HG02571 (cell line): ENCODE measurements around the gene PPP1R1B.

ENCODE experiments used
- ATAC-seq: cut with Tn5 transposase; IDR thresholded peaks from one replicate; pipeline ENCODE4 v1.9.1; 2021; ENCODE audit warnings: mild to moderate bottlenecking, moderate library complexity; ENCODE audit not compliant: unreplicated experiment

The PPP1R1B gene

GRCh38 chr17:39614545-39615157 is 12.1 kb upstream of the PPP1R1B start:
- no peak for ATAC-seq

GRCh38 chr17:39615434-39615833 is 11.3 kb upstream of the PPP1R1B start:
- no peak for ATAC-seq

GRCh38 chr17:39617100-39617445 is 9.7 kb upstream of the PPP1R1B start:
- ATAC-seq: no peak

GRCh38 chr17:39617446-39618245 is 9.1 kb upstream of the PPP1R1B start:
- no peak for ATAC-seq

- no peak for ATAC-seq
Observed at GRCh38 chr17:39618246-39618913, 8.4 kb upstream of the PPP1R1B start.

GRCh38 chr17:39618956-39619785 is 7.6 kb upstream of the PPP1R1B start:
- ATAC-seq: no peak

GRCh38 chr17:39619786-39620101 is 7.0 kb upstream of the PPP1R1B start:
- ATAC-seq: no peak

- no peak for ATAC-seq
Observed at GRCh38 chr17:39621523-39622379, 5.0 kb upstream of the PPP1R1B start.

GRCh38 chr17:39622380-39623006 is 4.3 kb upstream of the PPP1R1B start:
- no peak for ATAC-seq

- ATAC-seq: no peak
Observed at GRCh38 chr17:39623356-39623950, 3.3 kb upstream of the PPP1R1B start.

GRCh38 chr17:39624313-39624712 is 2.4 kb upstream of the PPP1R1B start:
- no peak for ATAC-seq

GRCh38 chr17:39625198-39625785 is 1.5 kb upstream of the PPP1R1B start:
- ATAC-seq: no peak

- ATAC-seq: no peak
Observed at GRCh38 chr17:39627047-39627711, 427 bp downstream of the PPP1R1B start.

- no peak for ATAC-seq
Observed at GRCh38 chr17:39627712-39628516, 1.2 kb downstream of the PPP1R1B start.

GRCh38 chr17:39628655-39629493 is 2.1 kb downstream of the PPP1R1B start:
- ATAC-seq: no peak

- ATAC-seq: no peak
Observed at GRCh38 chr17:39629494-39629880, 2.7 kb downstream of the PPP1R1B start.

- ATAC-seq: no peak
Observed at GRCh38 chr17:39629898-39630297, 3.1 kb downstream of the PPP1R1B start.
